ENCODE results near the gene BGN.

BGN gene

GRCh38 chrX:153485396-153486080 lies 9.2 kb upstream of the BGN start:
- no peak overlapping the region for H3K27ac Mint-ChIP-seq
- no peak overlapping the region for H3K4me3 Mint-ChIP-seq
- H3K27me3 Mint-ChIP-seq, result no peaks in the 10 kb centered on the region
- H3K9me3 Mint-ChIP-seq, result no peaks in the 10 kb centered on the region
- H3K36me3 Mint-ChIP-seq (ENCODE audit: low read depth), result no peaks in the 10 kb centered on the region
- no peaks in the 10 kb centered on the region for H3K4me1 Mint-ChIP-seq (ENCODE audit: low read depth)
- intact Hi-C loops (cut with micrococcal nuclease), result no loop called here

- H3K27ac Mint-ChIP-seq, result no peak overlapping the region
- no peaks in the 10 kb centered on the region for H3K4me1 Mint-ChIP-seq (ENCODE audit: low read depth)
- no peaks in the 10 kb centered on the region for H3K36me3 Mint-ChIP-seq (ENCODE audit: low read depth)
- H3K4me3 Mint-ChIP-seq, result no peak overlapping the region
- H3K9me3 Mint-ChIP-seq, result no peaks in the 10 kb centered on the region
- intact Hi-C loops (cut with micrococcal nuclease), result no loop called here
- no peaks in the 10 kb centered on the region for H3K27me3 Mint-ChIP-seq
Observed at GRCh38 chrX:153486171-153486570, 8.6 kb upstream of the BGN start.

DNA sequence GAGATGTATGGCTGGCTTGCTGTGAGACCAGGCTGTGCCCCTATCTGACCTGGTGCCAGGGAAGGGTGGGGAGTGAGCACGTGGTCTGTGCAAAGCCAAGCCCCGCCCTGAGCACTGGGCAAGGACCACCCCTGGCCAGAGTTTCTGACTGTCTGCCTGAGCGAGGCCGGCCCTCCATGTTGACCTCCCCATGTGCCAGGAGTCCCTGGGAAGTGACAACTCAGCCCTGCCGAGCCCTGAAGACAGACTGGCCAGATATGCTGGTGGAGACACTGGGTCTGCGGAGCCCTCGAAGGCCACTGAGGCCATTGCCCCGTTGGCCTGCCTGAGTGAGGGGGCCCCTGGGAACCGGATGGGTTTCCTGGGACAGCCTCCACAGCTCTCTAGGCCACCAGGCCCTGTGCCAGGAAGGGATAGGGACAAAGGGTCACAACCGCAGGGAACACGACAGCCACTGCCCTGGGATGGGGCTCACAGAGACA lies 7.1 kb upstream of the BGN start:
- Mint-ChIP-seq H3K9me3 (no peaks in the 10 kb centered on the region), H3K36me3 (ENCODE audit: low read depth) (no peaks in the 10 kb centered on the region), H3K4me3 (no peak overlapping the region), H3K4me1 (ENCODE audit: low read depth) (no peaks in the 10 kb centered on the region), H3K27me3 (peaks cover 2% of the 10 kb centered on the region), H3K27ac (no peak overlapping the region)
- intact Hi-C loops (cut with micrococcal nuclease), result no loop called here

DNA sequence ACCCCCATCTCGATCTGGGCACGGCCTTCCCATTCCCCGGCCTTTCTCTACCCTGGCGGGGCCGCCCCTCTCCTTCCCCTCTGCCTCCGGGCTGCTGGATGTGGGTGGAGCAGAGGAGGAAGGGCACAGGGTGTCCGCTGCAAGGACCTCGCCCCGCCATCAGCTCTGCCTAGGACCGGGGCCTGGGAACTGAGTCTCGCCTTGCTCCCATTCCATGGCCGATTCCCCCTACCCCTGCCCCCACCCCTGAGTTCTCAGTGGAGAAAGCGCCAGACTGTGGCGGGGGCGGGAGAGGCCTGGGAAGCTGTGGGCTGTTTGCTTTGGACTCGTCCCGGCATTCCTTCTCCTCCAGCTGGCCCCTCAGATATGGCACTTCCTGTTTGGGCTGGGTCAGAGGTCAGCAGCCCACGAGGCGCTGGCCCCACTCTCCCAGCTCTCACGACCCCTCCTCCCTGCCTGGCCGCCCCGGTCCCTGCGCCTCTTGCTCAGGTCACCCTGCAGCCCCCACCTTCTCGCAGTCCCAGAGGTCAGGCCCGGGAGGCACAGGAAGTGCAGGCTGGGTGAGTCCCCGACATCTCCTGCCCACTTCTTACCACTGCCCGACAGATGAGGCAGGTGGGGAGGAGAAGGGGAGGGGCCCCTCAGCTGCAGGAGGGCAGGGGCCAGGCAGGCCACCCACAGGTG lies 6.4 kb upstream of the BGN start:
- no peak overlapping the region for H3K27ac Mint-ChIP-seq
- no peaks in the 10 kb centered on the region for H3K36me3 Mint-ChIP-seq (ENCODE audit: low read depth)
- peaks cover 3% of the 10 kb centered on the region for H3K27me3 Mint-ChIP-seq
- intact Hi-C loops (cut with micrococcal nuclease), result no loop called here
- no peak overlapping the region for H3K4me3 Mint-ChIP-seq
- H3K4me1 Mint-ChIP-seq (ENCODE audit: low read depth), result no peaks in the 10 kb centered on the region
- H3K9me3 Mint-ChIP-seq, result no peaks in the 10 kb centered on the region

DNA sequence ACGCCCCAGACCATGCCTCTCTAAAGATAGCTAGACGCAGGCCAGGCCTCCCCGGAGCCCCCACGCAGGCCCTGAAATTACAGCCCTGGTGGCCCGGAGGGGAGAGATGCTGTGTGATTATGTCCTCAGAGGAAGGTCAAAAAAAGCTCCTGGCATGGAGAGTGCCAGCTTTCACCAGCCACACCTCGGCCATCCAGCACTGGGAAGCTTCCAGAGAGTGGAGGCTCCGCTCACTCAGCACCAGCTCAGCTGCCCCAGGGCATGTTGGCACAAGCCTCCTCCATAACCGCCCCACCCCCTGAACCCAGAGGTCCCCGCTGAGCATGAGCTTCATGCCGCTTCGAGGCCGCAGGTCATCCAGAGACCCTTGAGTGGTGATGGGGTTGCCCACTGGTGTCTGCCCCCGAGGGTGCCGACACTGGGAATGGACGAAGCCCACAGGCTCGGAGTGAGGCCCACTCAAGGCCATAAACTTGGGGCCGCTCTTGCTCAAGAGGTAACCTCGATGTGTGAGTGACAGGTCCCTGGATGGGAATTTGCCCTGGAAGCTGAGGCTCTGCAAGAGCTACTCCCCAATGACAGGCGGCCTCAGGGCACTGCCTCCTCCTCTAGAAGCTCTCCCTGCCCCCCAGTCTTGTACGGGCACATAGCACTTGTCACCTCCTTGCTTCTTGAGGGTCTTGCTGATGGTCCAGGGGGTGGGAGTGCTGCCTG lies 4.4 kb upstream of the BGN start:
- no peaks in the 10 kb centered on the region for H3K36me3 Mint-ChIP-seq (ENCODE audit: low read depth)
- intact Hi-C loops (cut with micrococcal nuclease), result no loop called here
- H3K4me1 Mint-ChIP-seq (ENCODE audit: low read depth), result peaks cover 4% of the 10 kb centered on the region
- no peak overlapping the region for H3K27ac Mint-ChIP-seq
- H3K4me3 Mint-ChIP-seq, result no peak overlapping the region
- H3K9me3 Mint-ChIP-seq, result no peaks in the 10 kb centered on the region
- peaks cover 22% of the 10 kb centered on the region for H3K27me3 Mint-ChIP-seq

DNA sequence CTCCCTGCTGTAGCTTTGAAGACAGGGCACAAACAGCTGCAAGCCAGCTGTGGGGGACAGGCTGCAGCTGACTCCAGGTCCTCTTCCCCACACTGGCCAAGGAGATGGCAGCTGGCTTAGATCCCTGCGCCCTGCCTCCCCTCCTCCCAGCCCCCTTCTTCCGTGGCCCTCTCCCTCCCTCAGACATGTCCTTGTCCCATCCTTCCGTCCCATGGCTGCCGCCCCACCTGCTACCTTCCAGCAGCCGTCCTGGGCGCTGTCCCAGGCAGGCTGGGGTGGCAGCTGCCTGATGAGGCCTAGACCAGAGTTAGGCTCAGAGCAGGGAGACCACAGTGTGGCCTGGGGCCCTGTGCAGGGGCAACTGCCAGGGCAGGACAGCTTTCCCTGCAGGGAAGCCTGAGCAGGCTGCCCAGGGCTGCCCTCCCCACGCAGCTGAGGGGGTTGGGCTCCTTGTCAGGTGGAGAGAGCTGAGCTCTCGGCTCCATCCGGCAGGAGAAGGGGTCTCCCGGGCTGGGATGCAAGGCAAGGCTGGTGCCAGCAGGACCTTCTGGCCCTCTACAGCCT lies 3.3 kb upstream of the BGN start:
- H3K27me3 Mint-ChIP-seq, result peaks cover 30% of the 10 kb centered on the region
- peaks cover 6% of the 10 kb centered on the region for H3K4me1 Mint-ChIP-seq (ENCODE audit: low read depth)
- intact Hi-C loops (cut with micrococcal nuclease), result no loop called here
- H3K36me3 Mint-ChIP-seq (ENCODE audit: low read depth), result no peaks in the 10 kb centered on the region
- H3K4me3 Mint-ChIP-seq, result no peak overlapping the region
- H3K27ac Mint-ChIP-seq, result no peak overlapping the region
- H3K9me3 Mint-ChIP-seq, result no peaks in the 10 kb centered on the region

DNA sequence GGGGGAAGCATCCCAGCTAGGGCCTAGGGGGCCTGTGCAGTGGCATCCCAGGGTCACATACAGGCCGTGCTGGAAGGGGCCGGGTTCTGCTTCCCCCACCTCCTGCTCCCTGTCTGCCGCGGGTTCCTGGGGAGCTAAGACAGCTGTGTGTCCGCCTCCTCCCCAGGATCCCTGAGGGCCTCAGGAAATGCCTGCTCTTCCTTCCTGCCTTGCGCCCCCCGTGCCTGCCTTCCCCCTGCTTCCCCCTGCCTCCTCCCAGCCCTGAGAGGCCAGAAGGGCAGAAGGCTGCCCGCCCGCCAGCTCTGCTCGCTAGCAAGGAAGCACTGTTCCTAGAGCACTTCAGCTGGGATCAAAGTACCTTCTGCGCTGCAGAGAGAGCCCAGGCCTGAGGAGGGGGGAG lies 2.9 kb upstream of the BGN start:
- intact Hi-C loops (cut with micrococcal nuclease), result no loop called here
- Mint-ChIP-seq H3K27ac (no peak overlapping the region), H3K9me3 (no peaks in the 10 kb centered on the region), H3K36me3 (ENCODE audit: low read depth) (no peaks in the 10 kb centered on the region), H3K4me1 (ENCODE audit: low read depth) (peaks cover 6% of the 10 kb centered on the region), H3K27me3 (peaks cover 31% of the 10 kb centered on the region), H3K4me3 (no peak overlapping the region)

GRCh38 chrX:153492543-153492942 lies 2.2 kb upstream of the BGN start:
- Mint-ChIP-seq H3K27ac (no peak overlapping the region), H3K36me3 (ENCODE audit: low read depth) (no peaks in the 10 kb centered on the region), H3K4me1 (ENCODE audit: low read depth) (peaks cover 6% of the 10 kb centered on the region), H3K9me3 (no peaks in the 10 kb centered on the region), H3K27me3 (peaks cover 31% of the 10 kb centered on the region), H3K4me3 (no peak overlapping the region)
- intact Hi-C loops (cut with micrococcal nuclease), result no loop called here

GRCh38 chrX:153493085-153493484 lies 1.7 kb upstream of the BGN start:
- Mint-ChIP-seq H3K27ac (no peak overlapping the region), H3K9me3 (no peaks in the 10 kb centered on the region), H3K4me3 (no peak overlapping the region), H3K36me3 (ENCODE audit: low read depth) (no peaks in the 10 kb centered on the region), H3K27me3 (peaks cover 31% of the 10 kb centered on the region), H3K4me1 (ENCODE audit: low read depth) (peaks cover 6% of the 10 kb centered on the region)
- intact Hi-C loops (cut with micrococcal nuclease), result no loop called here

GRCh38 chrX:153494061-153494460 lies 719 bp upstream of the BGN start:
- H3K27ac Mint-ChIP-seq, result no peak overlapping the region
- no peak overlapping the region for H3K4me3 Mint-ChIP-seq
- H3K9me3 Mint-ChIP-seq, result no peaks in the 10 kb centered on the region
- H3K4me1 Mint-ChIP-seq (ENCODE audit: low read depth), result peaks cover 6% of the 10 kb centered on the region
- H3K27me3 Mint-ChIP-seq, result peaks cover 31% of the 10 kb centered on the region
- intact Hi-C loops (cut with micrococcal nuclease), result no loop called here
- no peaks in the 10 kb centered on the region for H3K36me3 Mint-ChIP-seq (ENCODE audit: low read depth)

DNA sequence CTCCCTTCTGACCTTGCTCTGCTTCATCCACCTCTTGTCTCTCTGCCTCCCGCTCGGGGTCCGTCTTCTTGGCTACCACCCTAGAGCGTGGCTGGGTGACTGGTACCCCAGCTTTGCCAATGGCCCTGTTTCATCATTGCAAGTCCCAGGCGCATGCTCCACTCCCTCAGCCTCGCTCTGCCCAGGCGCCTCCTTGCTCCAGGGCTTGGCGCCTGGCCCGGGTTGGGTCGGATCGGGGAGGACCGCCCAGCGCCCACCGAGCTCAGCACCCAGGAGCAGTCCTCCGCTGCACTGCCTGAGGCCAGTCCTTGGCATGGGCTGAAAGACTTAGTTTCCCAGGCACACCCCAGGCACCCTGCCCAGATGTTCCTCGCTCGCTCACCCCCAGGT lies 577 bp downstream of the BGN start:
- H3K9me3 Mint-ChIP-seq, result no peaks in the 10 kb centered on the region
- H3K27ac Mint-ChIP-seq, result no peak overlapping the region
- H3K4me3 Mint-ChIP-seq, result no peak overlapping the region
- H3K36me3 Mint-ChIP-seq (ENCODE audit: low read depth), result no peaks in the 10 kb centered on the region
- H3K27me3 Mint-ChIP-seq, result peaks cover 31% of the 10 kb centered on the region
- intact Hi-C loops (cut with micrococcal nuclease), result no loop called here
- H3K4me1 Mint-ChIP-seq (ENCODE audit: low read depth), result peaks cover 6% of the 10 kb centered on the region

- H3K4me1 Mint-ChIP-seq (ENCODE audit: low read depth), result peaks cover 6% of the 10 kb centered on the region
- intact Hi-C loops (cut with micrococcal nuclease), result no loop called here
- H3K27me3 Mint-ChIP-seq, result peaks cover 31% of the 10 kb centered on the region
- no peak overlapping the region for H3K27ac Mint-ChIP-seq
- H3K36me3 Mint-ChIP-seq (ENCODE audit: low read depth), result no peaks in the 10 kb centered on the region
- H3K4me3 Mint-ChIP-seq, result no peak overlapping the region
- no peaks in the 10 kb centered on the region for H3K9me3 Mint-ChIP-seq
Observed at GRCh38 chrX:153495903-153496589, 1.3 kb downstream of the BGN start.

DNA sequence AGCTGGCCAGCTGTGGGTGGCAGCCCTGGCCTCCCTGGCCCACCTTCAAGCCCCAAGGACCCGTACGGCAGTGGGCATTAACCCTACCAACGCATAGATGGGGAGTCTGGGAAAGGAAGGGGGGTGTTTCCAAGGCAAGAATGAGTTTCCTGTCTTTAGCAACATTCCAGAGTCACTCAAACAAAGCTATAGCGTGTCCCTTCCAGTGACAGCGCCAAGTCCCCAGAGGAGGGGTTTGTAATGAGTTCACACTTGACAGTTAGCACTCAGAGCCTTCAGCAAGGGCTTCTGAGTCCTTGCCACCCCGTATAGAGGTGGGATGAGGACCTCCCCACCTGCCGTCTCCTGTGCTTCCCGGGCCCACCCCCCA lies 1.8 kb downstream of the BGN start:
- no peaks in the 10 kb centered on the region for H3K36me3 Mint-ChIP-seq (ENCODE audit: low read depth)
- H3K4me1 Mint-ChIP-seq (ENCODE audit: low read depth), result peaks cover 6% of the 10 kb centered on the region
- H3K27ac Mint-ChIP-seq, result no peak overlapping the region
- H3K4me3 Mint-ChIP-seq, result no peak overlapping the region
- no peaks in the 10 kb centered on the region for H3K9me3 Mint-ChIP-seq
- intact Hi-C loops (cut with micrococcal nuclease), result no loop called here
- peaks cover 31% of the 10 kb centered on the region for H3K27me3 Mint-ChIP-seq

DNA sequence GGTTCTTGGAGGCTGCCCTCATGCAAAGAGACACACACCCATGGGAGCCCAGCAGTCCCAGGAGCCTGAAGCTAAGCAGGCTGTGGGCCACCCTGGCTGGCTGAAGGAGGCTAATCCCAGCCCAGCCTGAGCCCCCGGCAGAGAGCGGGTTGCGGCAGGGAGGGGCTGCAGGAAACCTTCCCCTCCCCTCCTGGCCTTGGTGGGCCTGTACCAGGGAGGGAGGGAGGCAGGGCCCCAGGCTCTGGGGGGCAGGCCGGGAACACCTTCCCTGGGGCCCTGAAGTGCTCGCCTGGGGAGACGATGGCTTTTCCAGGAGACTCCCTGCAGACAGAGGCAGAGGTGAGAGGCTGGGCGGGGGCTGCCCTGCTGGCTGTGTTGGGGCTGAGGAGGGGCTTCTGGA lies 3.7 kb downstream of the BGN start:
- Mint-ChIP-seq H3K27ac (no peak overlapping the region), H3K4me1 (ENCODE audit: low read depth) (peaks cover 6% of the 10 kb centered on the region), H3K9me3 (no peaks in the 10 kb centered on the region), H3K27me3 (peaks cover 27% of the 10 kb centered on the region), H3K4me3 (no peak overlapping the region), H3K36me3 (ENCODE audit: low read depth) (no peaks in the 10 kb centered on the region)
- intact Hi-C loops (cut with micrococcal nuclease), result no loop called here

Measured in dendritic cell treated with granulocyte-macrophage colony-stimulating factor and Interleukin-4, amounts not matched to agents 40 ng/mL and 50 ng/mL, for 4 days (primary cell).